Prostate gland (tissue), 2 donors: ENCODE data around the gene AMT. TPM values are rescaled to one million over a fixed set of nuclear protein-coding genes. Genes with fewer than 3 reads are reported as not detected.
A peak's percentile ranks its signal among the peaks of the same experiment; 100 is the strongest.

Source experiments
- DNase-seq: peaks from one replicate; pipeline ENCODE4 v3.0.0-alpha.2; 2019; ENCODE audit warnings: low spot score
- H3K27ac ChIP-seq, 2 donors: fragments of 200-600 bp; sonication (generic); 2 replicates each; pipeline ENCODE4 v1.5.1; 2017 to 2019
- H3K27me3 ChIP-seq: fragments of 200-600 bp; sonication (generic); replicated peaks from 2 replicates; pipeline ENCODE4 v1.5.1; 2019; ENCODE audit not compliant: insufficient read depth
- H3K36me3 ChIP-seq, 2 donors: fragments of 200-600 bp; sonication (generic); 1 replicate in 1 of 2; 2 replicates in 1 of 2; pipeline versions ENCODE4 v1.5.1 to v1.8.1; 2017 to 2019
- H3K4me1 ChIP-seq: fragments of 200-600 bp; sonication (generic); replicated peaks from 2 replicates; pipeline ENCODE4 v1.5.1; 2019
- H3K4me3 ChIP-seq, 2 donors: fragments of 200-600 bp; sonication (generic); 2 replicates each; pipeline ENCODE4 v1.5.1; 2017 to 2019
- H3K9me3 ChIP-seq: fragments of 200-600 bp; sonication (generic); 2 replicates; pipeline ENCODE4 v1.5.1; 2017
- POLR2A ChIP-seq: fragments of 450-650 bp; IDR thresholded peaks from one replicate; pipeline ENCODE4 v1.6.1; 2016; ENCODE audit warnings: antibody characterized with exemption, mild to moderate bottlenecking
- POLR2AphosphoS5 ChIP-seq: sonication (generic); formaldehyde crosslinking; IDR thresholded peaks from one replicate; pipeline ENCODE4 v1.6.1; 2017; ENCODE audit warnings: antibody characterized with exemption
- WGBS: methylation state at CpG from one replicate; pipeline ENCODE4 v1.1.5; 2018; 5-methylcytosine and 5-hydroxymethylcytosine counted together
- intact Hi-C: fragments of 100-400 bp; cut with DNase I; formaldehyde crosslinking; loops from one replicate; pipeline ENCODE4 v1.14.2; 2022
- total RNA-seq, 2 donors: library from RNA; depleted of rRNA; stranded (reverse); fragments of >200 nt; gene quantifications; one replicate each; pipeline ENCODE4 v1.1.0, GENCODE V29; 2016
- TF ChIP-seq, protein P1 (sequence below), 4 experiments: fragments of 200-600 bp in 2 of 4; fragments of 450-650 bp in 2 of 4; sonication (generic) in 2 of 4; IDR thresholded peaks; 1 replicate in 3 of 4; 2 replicates in 1 of 4; pipeline ENCODE4 v1.5.1; 2016 to 2019; ENCODE audit warnings: antibody characterized with exemption in 4 of 4, mild to moderate bottlenecking in 2 of 4, moderate library complexity in 2 of 4

AMT gene
- total RNA-seq, 2 donors from 2014 or later: 6.3 to 8.9 TPM

DNA sequence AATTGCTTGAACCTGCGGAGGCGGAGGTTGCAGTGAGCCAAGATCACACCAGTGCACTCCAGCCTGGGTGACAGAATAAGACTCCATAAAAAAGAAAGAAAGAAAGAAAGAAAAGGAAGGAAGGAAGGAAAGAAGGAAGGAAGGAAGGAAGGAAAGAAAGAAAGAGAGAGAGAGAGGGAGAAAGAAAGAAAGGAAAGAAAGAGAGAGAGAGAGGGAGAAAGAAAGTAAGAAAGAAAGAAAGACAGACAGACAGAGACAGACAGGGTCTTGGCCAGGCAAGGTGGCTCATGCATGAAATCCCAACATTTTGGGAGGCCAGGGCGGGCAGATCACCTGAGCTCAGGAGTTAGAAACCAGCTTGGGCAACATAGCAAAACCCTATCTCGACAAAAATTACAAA, 31.3 kb upstream of the AMT start:
- intact Hi-C loops: no loop called here

DNA sequence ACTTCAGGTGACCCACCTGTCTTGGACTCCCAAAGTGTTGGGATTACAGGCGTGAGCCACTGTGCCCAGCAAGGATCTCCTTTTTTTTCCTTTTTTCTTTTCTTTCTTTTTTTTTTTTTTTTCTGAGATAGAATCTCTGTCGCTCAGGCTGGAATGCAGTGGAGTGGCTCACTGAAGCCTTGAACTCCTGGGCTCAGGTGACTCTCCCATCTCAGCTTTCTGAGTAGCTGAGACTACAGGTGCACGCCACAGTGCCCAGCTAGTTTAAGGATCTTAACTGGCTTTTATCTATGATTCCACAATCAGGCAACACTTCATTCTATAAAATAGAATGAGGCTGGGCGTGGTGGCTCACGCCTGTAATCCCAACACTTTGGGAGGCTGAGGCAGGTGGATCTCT, 23.1 kb upstream of the AMT start:
- Histone ChIP-seq H3K4me3 (no peak overlapping the region), H3K9me3 (no peaks in the 10 kb centered on the region), H3K36me3 (no peaks in the 10 kb centered on the region), H3K27me3 (no peaks in the 10 kb centered on the region), H3K4me1 (no peaks in the 10 kb centered on the region), H3K27ac (no peak overlapping the region)
- intact Hi-C loops: loop anchor here (5.0 to 10.0 kb wide), 2 partner anchors 151 to 273 kb away; partner anchors contain the start of gene KLHDC8B
- TF ChIP-seq, protein P1, sequence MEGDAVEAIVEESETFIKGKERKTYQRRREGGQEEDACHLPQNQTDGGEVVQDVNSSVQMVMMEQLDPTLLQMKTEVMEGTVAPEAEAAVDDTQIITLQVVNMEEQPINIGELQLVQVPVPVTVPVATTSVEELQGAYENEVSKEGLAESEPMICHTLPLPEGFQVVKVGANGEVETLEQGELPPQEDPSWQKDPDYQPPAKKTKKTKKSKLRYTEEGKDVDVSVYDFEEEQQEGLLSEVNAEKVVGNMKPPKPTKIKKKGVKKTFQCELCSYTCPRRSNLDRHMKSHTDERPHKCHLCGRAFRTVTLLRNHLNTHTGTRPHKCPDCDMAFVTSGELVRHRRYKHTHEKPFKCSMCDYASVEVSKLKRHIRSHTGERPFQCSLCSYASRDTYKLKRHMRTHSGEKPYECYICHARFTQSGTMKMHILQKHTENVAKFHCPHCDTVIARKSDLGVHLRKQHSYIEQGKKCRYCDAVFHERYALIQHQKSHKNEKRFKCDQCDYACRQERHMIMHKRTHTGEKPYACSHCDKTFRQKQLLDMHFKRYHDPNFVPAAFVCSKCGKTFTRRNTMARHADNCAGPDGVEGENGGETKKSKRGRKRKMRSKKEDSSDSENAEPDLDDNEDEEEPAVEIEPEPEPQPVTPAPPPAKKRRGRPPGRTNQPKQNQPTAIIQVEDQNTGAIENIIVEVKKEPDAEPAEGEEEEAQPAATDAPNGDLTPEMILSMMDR (IDR thresholded peaks at IDR 0.05): no peak
- no peak for TF ChIP-seq POLR2AphosphoS5
- TF ChIP-seq POLR2A: no peak
- 80% methylated on average over 5 of the region's 5 CpGs for WGBS
- no peak for DNase-seq

More for the DNA sequence above, 31.3 kb upstream of the AMT start:
- no peaks in the 10 kb centered on the region for H3K4me1 ChIP-seq
- H3K4me3 ChIP-seq: no peak overlapping the region
- H3K9me3 ChIP-seq: no peaks in the 10 kb centered on the region
- H3K36me3 ChIP-seq: no peaks in the 10 kb centered on the region
- DNase-seq: no peak
- no peak overlapping the region for H3K27ac ChIP-seq
- TF ChIP-seq, protein P1 (IDR thresholded peaks at IDR 0.05): no peak
- TF ChIP-seq POLR2A (no peak), POLR2AphosphoS5 (no peak)
- H3K27me3 ChIP-seq: no peaks in the 10 kb centered on the region
- WGBS: 93% methylated on average over 4 of the region's 4 CpGs

DNA sequence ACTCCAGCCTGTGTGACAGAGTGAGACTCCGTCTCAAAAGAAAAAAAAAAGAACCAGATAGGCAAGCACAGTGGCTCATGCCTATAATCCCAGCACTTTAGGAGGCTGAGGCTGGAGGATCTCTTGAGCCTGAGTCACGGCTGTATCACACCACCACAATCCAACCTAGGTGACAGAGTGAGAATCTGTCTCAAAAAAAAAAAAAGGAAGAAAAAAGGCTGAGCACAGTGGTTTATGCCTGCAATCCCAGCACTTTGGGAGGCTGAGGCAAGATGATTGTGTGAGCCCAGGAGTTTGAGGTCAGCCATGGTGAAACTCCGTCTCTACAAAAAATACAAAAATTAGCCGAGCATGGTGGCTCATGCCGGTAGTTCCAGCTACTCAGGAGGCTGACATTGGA, 12.5 kb upstream of the AMT start:
- DNase-seq: no peak
- no peaks in the 10 kb centered on the region for H3K4me1 ChIP-seq
- 87% methylated on average over 5 of the region's 5 CpGs for WGBS
- intact Hi-C loops: no loop called here
- no peak overlapping the region for H3K4me3 ChIP-seq
- no peaks in the 10 kb centered on the region for H3K9me3 ChIP-seq
- no peaks in the 10 kb centered on the region for H3K27me3 ChIP-seq
- no peaks in the 10 kb centered on the region for H3K36me3 ChIP-seq
- H3K27ac ChIP-seq: no peak overlapping the region
- no peak for TF ChIP-seq POLR2A
- TF ChIP-seq, protein P1 (IDR thresholded peaks at IDR 0.05): no peak
- TF ChIP-seq POLR2AphosphoS5: no peak

DNA sequence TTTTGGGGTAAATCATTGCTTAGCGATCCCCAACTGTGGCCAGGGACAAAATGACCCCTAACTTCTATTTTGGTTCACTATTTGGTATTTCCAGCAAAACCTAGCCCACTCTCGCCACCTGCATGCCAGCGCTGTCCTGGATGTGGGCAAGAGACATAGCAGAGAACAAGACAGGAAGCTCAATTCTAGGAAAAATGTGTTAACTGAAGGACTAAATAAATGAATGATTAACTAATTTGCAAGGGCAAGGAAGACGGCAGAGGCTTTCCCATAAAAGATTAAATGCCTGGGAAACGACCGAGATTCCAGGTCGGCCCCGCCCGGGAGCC, 6.4 kb upstream of the AMT start:
- 6% methylated on average over 9 of the region's 9 CpGs for WGBS
- intact Hi-C loops: no loop called here

DNA sequence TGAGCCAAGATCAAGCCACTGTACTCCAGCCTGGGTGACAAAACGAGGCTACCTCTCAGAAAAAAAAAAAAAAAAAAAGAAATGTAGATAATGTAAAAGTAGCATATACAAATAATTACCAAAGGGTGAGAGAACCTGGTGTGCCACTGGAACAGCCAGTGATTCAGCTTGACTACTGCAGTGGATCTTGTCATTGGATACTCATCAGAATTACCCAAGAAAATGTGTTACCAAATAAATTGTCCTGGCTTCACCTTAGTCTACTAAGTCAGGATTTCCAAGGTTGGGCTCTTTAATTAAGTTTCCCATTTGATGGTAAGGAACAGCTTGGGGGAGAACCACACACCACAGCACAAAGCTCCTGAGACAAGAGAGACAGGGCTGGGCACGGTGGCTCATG, 5.3 kb upstream of the AMT start:
- peaks cover 0 to 4% of the 10 kb centered on the region in 2 donors for H3K36me3 ChIP-seq
- WGBS: 86% methylated on average over 2 of the region's 2 CpGs
- H3K4me1 ChIP-seq: no peaks in the 10 kb centered on the region
- H3K4me3 ChIP-seq: no peak overlapping the region
- H3K27ac ChIP-seq: no peak overlapping the region
- intact Hi-C loops: no loop called here
- no peak for TF ChIP-seq POLR2AphosphoS5
- TF ChIP-seq, protein P1 (IDR thresholded peaks at IDR 0.05): no peak
- TF ChIP-seq POLR2A: no peak
- DNase-seq: no peak
- no peaks in the 10 kb centered on the region for H3K27me3 ChIP-seq
- H3K9me3 ChIP-seq: no peaks in the 10 kb centered on the region

More for the DNA sequence above, 6.4 kb upstream of the AMT start:
- DNase-seq: no peak
- no peak for TF ChIP-seq POLR2A
- TF ChIP-seq, protein P1 (IDR thresholded peaks at IDR 0.05): no peak
- no peak for TF ChIP-seq POLR2AphosphoS5
- Histone ChIP-seq H3K4me3 (peak overlapping the region; percentile 55 to 62), H3K27ac (peak overlapping the region; percentile 88 to 92), H3K9me3 (no peaks in the 10 kb centered on the region), H3K27me3 (no peaks in the 10 kb centered on the region), H3K4me1 (no peaks in the 10 kb centered on the region), H3K36me3 (peaks cover 0 to 4% of the 10 kb centered on the region in 2 donors)
